ENCODE data around the gene PLCXD3. TPM values are rescaled to one million over a fixed set of nuclear protein-coding genes. Genes with fewer than 3 reads are reported as not detected.

The PLCXD3 gene
- total and polyA plus RNA-seq, 2 of the 8 experiments (the other 6 are each of a cell fraction or from before 2014, with no cell fraction given) = 0.03 to 0.07 TPM

DNA sequence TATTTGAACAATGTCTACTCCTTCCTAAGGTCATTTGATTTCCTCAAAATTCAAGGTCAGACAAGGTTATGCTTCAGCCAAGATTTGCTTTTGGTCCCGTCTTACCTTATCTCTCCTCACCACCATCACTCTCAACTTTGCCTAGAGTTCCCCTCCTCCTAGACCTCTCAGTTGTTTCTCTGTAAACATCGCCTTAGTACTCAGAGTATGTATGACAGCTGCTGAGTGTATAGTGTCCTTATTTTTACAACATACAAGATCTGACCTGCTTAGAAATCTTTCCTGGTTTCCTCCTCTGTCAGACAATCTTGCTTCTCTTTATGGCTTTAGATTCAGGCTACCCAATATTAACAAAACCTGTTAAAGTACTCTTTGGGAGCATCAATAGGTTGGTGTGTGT lies 247.1 kb downstream of the PLCXD3 start (continued):
- TF ChIP-seq CTBP2 (IDR thresholded peaks at IDR 0.05; ENCODE audit: borderline replicate concordance, insufficient read depth, insufficient read length, low read length) (no peak), SP2 (IDR thresholded peaks at IDR 0.05; ENCODE audit: low read length) (no peak), NRF1 (IDR thresholded peaks at IDR 0.05; ENCODE audit: low read depth, low read length) (no peak), KDM4A (IDR thresholded peaks at IDR 0.05; ENCODE audit: low read depth, low read length, severe bottlenecking) (no peak), JUND (IDR thresholded peaks at IDR 0.05; ENCODE audit: low read length) (no peak), POLR2A (IDR thresholded peaks at IDR 0.05; ENCODE audit: control extremely low read depth in 1 of 2, low read depth in 2 of 2, low read length in 2 of 2) (no peak)
- TF ChIP-seq, protein P1, sequence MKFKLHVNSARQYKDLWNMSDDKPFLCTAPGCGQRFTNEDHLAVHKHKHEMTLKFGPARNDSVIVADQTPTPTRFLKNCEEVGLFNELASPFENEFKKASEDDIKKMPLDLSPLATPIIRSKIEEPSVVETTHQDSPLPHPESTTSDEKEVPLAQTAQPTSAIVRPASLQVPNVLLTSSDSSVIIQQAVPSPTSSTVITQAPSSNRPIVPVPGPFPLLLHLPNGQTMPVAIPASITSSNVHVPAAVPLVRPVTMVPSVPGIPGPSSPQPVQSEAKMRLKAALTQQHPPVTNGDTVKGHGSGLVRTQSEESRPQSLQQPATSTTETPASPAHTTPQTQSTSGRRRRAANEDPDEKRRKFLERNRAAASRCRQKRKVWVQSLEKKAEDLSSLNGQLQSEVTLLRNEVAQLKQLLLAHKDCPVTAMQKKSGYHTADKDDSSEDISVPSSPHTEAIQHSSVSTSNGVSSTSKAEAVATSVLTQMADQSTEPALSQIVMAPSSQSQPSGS (IDR thresholded peaks at IDR 0.05; ENCODE audit: low read length) = no peak
